DMS79 (cell line): Measurements from ENCODE around the gene KRTAP4-7.
"Not testable (repeated sequence)": the region's sequence is repeated elsewhere in the genome, so short reads cannot be mapped to it uniquely, and the experiment has no call there.

Experiments used
- DNase-seq: peaks from one replicate; lab custom pipeline; 2025; lab: John Stamatoyannopoulos, UW

KRTAP4-7 gene

DNA sequence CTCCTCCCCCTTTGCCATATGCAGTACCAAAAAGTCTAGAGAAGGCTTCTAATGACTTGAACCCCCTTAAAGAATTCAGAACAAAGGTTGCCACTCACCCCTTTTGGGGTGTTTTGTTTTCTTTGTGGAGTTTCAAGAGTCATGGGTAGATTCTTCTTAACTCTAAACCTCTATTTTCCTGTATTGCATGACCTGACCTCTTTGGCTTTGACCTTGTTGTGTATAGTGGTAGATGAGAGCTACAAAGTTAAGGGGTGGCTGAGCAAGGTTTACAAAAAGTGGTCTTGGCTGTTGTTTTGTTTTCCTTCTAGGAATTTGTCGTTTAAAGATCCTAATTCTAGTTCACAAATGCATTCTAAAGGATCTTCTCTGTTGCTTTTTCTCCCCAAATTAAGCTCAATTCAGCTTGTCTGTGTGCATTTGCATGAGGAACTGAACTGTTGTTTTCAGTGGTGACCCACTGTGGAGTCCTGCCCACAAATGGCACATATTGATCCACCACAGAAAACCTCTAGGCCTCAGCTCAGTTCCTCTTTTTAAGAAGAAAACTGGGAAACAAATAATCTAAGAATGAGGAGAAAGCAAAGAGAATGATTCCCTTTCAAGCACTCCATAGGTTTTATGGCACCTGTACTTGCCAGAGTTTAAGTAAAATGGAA, 24.9 kb downstream of the KRTAP4-7 start:
- not testable (repeated sequence) for DNase-seq

GRCh38 chr17:41111151-41111885, 27.4 kb downstream of the KRTAP4-7 start:
- no peak for DNase-seq

DNA sequence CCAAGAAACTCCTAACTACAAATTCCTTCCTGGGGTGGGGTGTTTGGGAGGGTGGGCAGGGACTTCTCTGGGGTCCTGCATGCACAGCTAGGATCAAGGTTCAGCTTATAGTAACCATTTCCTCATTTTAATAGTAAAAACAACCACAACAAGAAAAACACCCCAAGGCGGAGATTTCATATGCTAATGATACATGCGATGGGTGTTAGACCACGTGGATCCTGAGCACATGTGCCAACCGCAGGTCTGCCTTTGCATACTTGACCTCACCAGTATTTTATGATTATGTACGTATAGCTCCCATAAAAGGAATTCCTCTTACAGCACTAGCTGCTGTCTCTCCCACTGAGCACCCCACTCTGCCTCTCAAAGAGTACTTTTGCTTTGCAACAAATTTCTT, 32.3 kb downstream of the KRTAP4-7 start:
- no peak for DNase-seq

DNA sequence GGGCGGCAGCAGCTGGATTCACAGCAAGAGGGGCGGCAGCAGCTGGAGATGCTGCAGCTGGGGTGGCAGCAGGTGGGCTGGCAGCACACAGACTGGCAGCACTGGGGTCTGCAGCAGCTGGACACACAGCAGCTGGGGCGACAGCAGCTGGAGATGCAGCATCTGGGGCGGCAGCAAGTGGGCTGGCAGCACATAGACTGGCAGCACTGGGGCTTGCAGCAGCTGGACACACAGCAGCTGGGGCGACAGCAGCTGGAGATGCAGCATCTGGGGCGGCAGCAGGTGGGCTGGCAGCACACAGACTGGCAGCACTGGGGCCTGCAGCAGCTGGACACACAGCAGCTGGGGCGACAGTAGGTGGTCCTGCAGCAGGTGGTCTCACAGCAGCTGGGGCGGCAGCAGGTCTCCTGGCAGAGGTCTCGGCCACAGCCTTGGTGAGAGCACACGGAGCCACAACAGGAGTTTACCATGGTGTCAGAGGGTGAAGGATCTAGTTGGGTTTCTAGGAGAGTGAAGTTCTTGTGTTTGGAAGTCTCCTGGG, 34.0 kb downstream of the KRTAP4-7 start, which contains the start of gene KRTAP4-11:
Gene KRTAP4-11, minus strand, starts transcription at position 528 of the 541 bp plus-strand sequence. Its CDS starts 58 bp downstream, at position 470.
- not testable (repeated sequence) for DNase-seq

DNA sequence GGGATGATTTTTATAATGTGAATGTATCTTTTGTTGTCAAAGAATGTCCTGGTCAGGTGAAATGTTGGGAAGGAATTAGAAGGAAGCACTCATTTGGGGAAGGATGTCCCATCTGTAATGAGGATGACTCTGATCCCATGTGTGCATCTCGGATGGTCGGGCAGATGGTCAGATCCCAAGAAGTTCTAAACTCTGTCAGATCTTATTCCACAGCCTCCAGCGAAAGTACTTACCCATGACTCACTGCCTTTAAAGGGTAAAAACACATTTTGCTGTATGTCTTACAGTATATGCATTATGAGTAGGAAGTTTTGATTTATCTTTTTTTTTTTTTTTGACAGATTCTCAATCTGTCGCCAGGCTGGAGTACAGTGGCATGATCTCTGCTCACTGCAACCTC, 34.8 kb downstream of the KRTAP4-7 start:
- no peak for DNase-seq

GRCh38 chr17:41119696-41120690, 36.0 kb downstream of the KRTAP4-7 start:
- not testable (repeated sequence) for DNase-seq

- DNase-seq: no peak
These were observed 37.8 kb downstream of the KRTAP4-7 start for GRCh38 chr17:41121742-41122141.

- not testable (repeated sequence) for DNase-seq
These were observed 39.5 kb downstream of the KRTAP4-7 start for GRCh38 chr17:41123292-41123990.

DNA sequence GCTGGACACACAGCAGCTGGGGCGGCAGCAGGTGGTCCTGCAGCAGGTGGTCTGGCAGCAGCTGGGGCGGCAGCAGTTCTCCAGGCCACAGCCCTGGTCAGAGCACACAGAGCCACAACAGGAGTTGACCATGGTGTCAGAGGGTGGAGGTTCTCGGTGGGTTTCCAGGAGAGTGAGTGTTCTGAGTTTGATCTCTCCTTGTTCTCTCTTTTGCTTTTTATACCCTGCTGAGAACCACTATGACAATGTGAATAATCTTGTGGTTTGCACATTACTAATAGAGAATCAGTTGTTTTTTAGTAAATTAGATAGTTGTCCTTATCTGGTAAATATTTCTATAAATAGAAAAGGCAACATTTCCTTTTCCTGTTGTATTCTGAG, 40.0 kb downstream of the KRTAP4-7 start, which contains the start of gene KRTAP4-12:
Gene KRTAP4-12, minus strand, starts transcription at position 192 of the 381 bp plus-strand sequence. Its CDS starts 60 bp downstream, at position 132.
- not testable (repeated sequence) for DNase-seq

GRCh38 chr17:41125064-41125463, 41.1 kb downstream of the KRTAP4-7 start:
- DNase-seq: no peak

DNA sequence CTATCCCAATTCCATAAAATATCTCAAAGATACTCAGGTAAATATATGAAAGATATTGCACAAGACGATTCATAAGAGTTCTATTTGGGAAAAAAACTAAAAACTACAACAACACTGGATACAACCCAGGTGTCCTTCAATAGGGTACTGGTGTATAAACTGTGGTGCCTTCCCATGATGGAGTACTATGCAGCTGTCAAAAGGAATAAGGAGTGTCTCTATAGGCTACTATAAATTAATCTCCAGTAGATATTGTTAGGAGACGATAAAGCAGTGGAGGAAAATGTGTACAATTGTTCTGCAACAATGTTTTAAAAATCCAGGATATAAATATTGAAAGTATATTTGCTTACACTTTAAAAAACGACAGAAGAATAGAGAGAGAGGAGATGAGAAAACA, 42.5 kb downstream of the KRTAP4-7 start:
- no peak for DNase-seq

- no peak for DNase-seq
These were observed 43.4 kb downstream of the KRTAP4-7 start for GRCh38 chr17:41127371-41127770.

GRCh38 chr17:41131979-41132378, 48.0 kb downstream of the KRTAP4-7 start:
- no peak for DNase-seq

GRCh38 chr17:41133880-41134735, 50.2 kb downstream of the KRTAP4-7 start:
- no peak for DNase-seq
